ENCODE measurements around the gene EIF6. TPM values are rescaled to one million over a fixed set of nuclear protein-coding genes. Genes with fewer than 3 reads are reported as not detected.

The EIF6 gene
- total RNA-seq, 1 donor: 120 TPM

GRCh38 chr20:35243317-35243716 is 41.3 kb downstream of the EIF6 start:
- no peak for TF ChIP-seq CTCF (IDR thresholded peaks at IDR 0.05; ENCODE audit: insufficient read depth, low read length)
- no peak overlapping the region for H3K4me3 ChIP-seq (ENCODE audit: low read depth, low read length)
- DNase-seq (ENCODE audit: low read depth): no peak

- no peak for TF ChIP-seq CTCF (IDR thresholded peaks at IDR 0.05; ENCODE audit: insufficient read depth, low read length)
- no peak overlapping the region for H3K4me3 ChIP-seq (ENCODE audit: low read depth, low read length)
- DNase-seq (ENCODE audit: low read depth): no peak
These were observed 43.7 kb downstream of the EIF6 start for GRCh38 chr20:35240811-35241293.

GRCh38 chr20:35240083-35240810 is 44.3 kb downstream of the EIF6 start:
- TF ChIP-seq CTCF (IDR thresholded peaks at IDR 0.05; ENCODE audit: insufficient read depth, low read length): no peak
- H3K4me3 ChIP-seq (ENCODE audit: low read depth, low read length): no peak overlapping the region
- DNase-seq (ENCODE audit: low read depth): peak; percentile 22

- TF ChIP-seq CTCF (IDR thresholded peaks at IDR 0.05; ENCODE audit: insufficient read depth, low read length): no peak
- no peak overlapping the region for H3K4me3 ChIP-seq (ENCODE audit: low read depth, low read length)
- DNase-seq (ENCODE audit: low read depth): no peak
These were observed 45.8 kb downstream of the EIF6 start for GRCh38 chr20:35238735-35239134.

GRCh38 chr20:35238170-35238569 is 46.4 kb downstream of the EIF6 start:
- TF ChIP-seq CTCF (IDR thresholded peaks at IDR 0.05; ENCODE audit: insufficient read depth, low read length): no peak
- H3K4me3 ChIP-seq (ENCODE audit: low read depth, low read length): no peak overlapping the region
- no peak for DNase-seq (ENCODE audit: low read depth)

GRCh38 chr20:35237486-35237885 is 47.1 kb downstream of the EIF6 start:
- no peak overlapping the region for H3K4me3 ChIP-seq (ENCODE audit: low read depth, low read length)
- no peak for DNase-seq (ENCODE audit: low read depth)
- TF ChIP-seq CTCF (IDR thresholded peaks at IDR 0.05; ENCODE audit: insufficient read depth, low read length): no peak

- TF ChIP-seq CTCF (IDR thresholded peaks at IDR 0.05; ENCODE audit: insufficient read depth, low read length): no peak
- no peak for DNase-seq (ENCODE audit: low read depth)
- no peak overlapping the region for H3K4me3 ChIP-seq (ENCODE audit: low read depth, low read length)
These were observed 48.7 kb downstream of the EIF6 start for GRCh38 chr20:35235881-35236280.

Measured in fibroblast of the aortic adventitia (primary cell).